Endothelial cell of umbilical vein (primary cell): ENCODE measurements around the gene TWIST2. TPM values are rescaled to one million over a fixed set of nuclear protein-coding genes. Genes with fewer than 3 reads are reported as not detected.

Experiments used
- BruUV-seq: library from RNA; stranded (reverse); fragments of 400-500 nt; replicated peaks from 2 replicates; lab custom pipeline; 2021; lab: Mats Ljungman, UMichigan
- CTCF ChIA-PET: fragments of 300-600, 350-600 bp; sonication (Branson Sonifier 250); formaldehyde crosslinking; loops from one replicate; lab custom pipeline; 2021; ENCODE audit warnings: antibody characterized with exemption, inconsistent platforms; lab: Charles Lee
- POLR2A ChIA-PET: fragments of 300-600, 350-600 bp; sonication (Branson Sonifier 250); formaldehyde crosslinking; loops from one replicate; lab custom pipeline; 2021; ENCODE audit warnings: antibody characterized with exemption, inconsistent platforms; lab: Charles Lee
- DNase-seq: peaks from one replicate; pipeline ENCODE4 v3.0.0-alpha.2; 2011; ENCODE audit warnings: low read depth, low spot score
- FAIRE-seq: peaks from 2 replicates; lab custom pipeline; 2011; peaks lifted over from hg19 to GRCh38; lab: Jason Lieb, UNC
- H2AFZ ChIP-seq: 2 replicates; pipeline ENCODE4 v1.6.0; 2012; ENCODE audit warnings: low read depth, low read length, control low read depth, inconsistent platforms
- H3K27ac ChIP-seq: 2 replicates; pipeline ENCODE4 v1.5.1; 2011; ENCODE audit warnings: low read depth, mild to moderate bottlenecking, control low read depth, low read length, moderate library complexity; ENCODE audit not compliant: insufficient read depth
- H3K27me3 ChIP-seq, 2 experiments: 2 replicates each; pipeline versions ENCODE4 v1.6.0 to v1.6.1; 2011; ENCODE audit warnings: low read length in 2 of 2, mixed read lengths in 1 of 2; ENCODE audit not compliant: control insufficient read depth in 2 of 2, insufficient read depth in 2 of 2
- H3K36me3 ChIP-seq, 2 experiments: 2 replicates in 1 of 2; 3 replicates in 1 of 2; pipeline ENCODE4 v1.5.1; 2011; ENCODE audit warnings: low read length in 2 of 2, mild to moderate bottlenecking in 1 of 2, moderate library complexity in 1 of 2; ENCODE audit not compliant: control insufficient read depth in 2 of 2, insufficient read depth in 2 of 2; ENCODE audit errors: extremely low read depth in 1 of 2
- H3K4me1 ChIP-seq: 3 replicates; pipeline ENCODE4 v1.5.1; 2011; ENCODE audit warnings: mild to moderate bottlenecking, low read length; ENCODE audit not compliant: control insufficient read depth, insufficient read depth; ENCODE audit errors: extremely low read depth
- H3K4me2 ChIP-seq: 2 replicates; pipeline ENCODE4 v1.6.1; 2011; ENCODE audit warnings: low read length, control low read depth, mixed read lengths; ENCODE audit not compliant: insufficient read depth
- H3K4me3 ChIP-seq, 3 experiments: fragments of 200-600 bp in 1 of 3; sonication (generic), shearing (Covaris generic) in 1 of 3; replicated peaks in 1 of 3; 2 replicates each; pipeline ENCODE4 v1.5.1; 2011 to 2016; ENCODE audit warnings: control low read depth in 3 of 3, low read length in 3 of 3, mild to moderate bottlenecking in 2 of 3, inconsistent platforms in 1 of 3, low read depth in 1 of 3, moderate library complexity in 1 of 3; ENCODE audit not compliant: insufficient read depth in 1 of 3
- H3K79me2 ChIP-seq: 2 replicates; pipeline ENCODE4 v1.6.0; 2012; ENCODE audit warnings: low read length, inconsistent platforms; ENCODE audit not compliant: control insufficient read depth, insufficient read depth
- H3K9ac ChIP-seq: replicated peaks from 2 replicates; pipeline ENCODE3; 2011; ENCODE audit warnings: low read length, control low read depth; ENCODE audit not compliant: insufficient read depth; ENCODE audit errors: extremely low read depth
- H3K9me1 ChIP-seq: replicated peaks from 3 replicates; pipeline ENCODE4 v1.6.0; 2011; ENCODE audit warnings: mild to moderate bottlenecking, low read length; ENCODE audit not compliant: control insufficient read depth, insufficient read depth; ENCODE audit errors: extremely low read depth
- H3K9me3 ChIP-seq: replicated peaks from 2 replicates; pipeline ENCODE4 v1.5.1; 2012; ENCODE audit warnings: low read length, inconsistent platforms; ENCODE audit not compliant: control insufficient read depth, insufficient read depth
- H4K20me1 ChIP-seq: replicated peaks from 2 replicates; pipeline ENCODE3; 2011; ENCODE audit warnings: mild to moderate bottlenecking, low read length; ENCODE audit not compliant: control insufficient read depth, insufficient read depth; ENCODE audit errors: extremely low read depth
- CTCF ChIP-seq, 2 donors: IDR thresholded peaks; 1 replicate in 1 of 2; 2 replicates in 1 of 2; pipeline ENCODE4 v1.5.1; 2011; ENCODE audit warnings: low read length in 2 of 2, mild to moderate bottlenecking in 2 of 2, moderate library complexity in 2 of 2, control low read depth in 1 of 2, inconsistent platforms in 1 of 2, low read depth in 1 of 2; ENCODE audit not compliant: insufficient read depth in 1 of 2; ENCODE audit errors: extremely low read depth in 1 of 2
- EZH2 ChIP-seq: IDR thresholded peaks from 2 replicates; pipeline ENCODE4 v1.6.1; 2012; ENCODE audit warnings: borderline replicate concordance, low read depth, mild to moderate bottlenecking, moderate library complexity, low read length, inconsistent platforms; ENCODE audit not compliant: severe bottlenecking
- FOS ChIP-seq: IDR thresholded peaks from 2 replicates; pipeline ENCODE4 v1.6.1; 2011; ENCODE audit warnings: mild to moderate bottlenecking, low read length, moderate library complexity, borderline replicate concordance; ENCODE audit not compliant: insufficient read depth
- GATA2 ChIP-seq: IDR thresholded peaks from 2 replicates; pipeline ENCODE4 v1.7.0; 2011; ENCODE audit warnings: low read depth, mild to moderate bottlenecking, moderate library complexity, mixed read lengths, low read length; ENCODE audit not compliant: insufficient read length, insufficient read depth
- MAX ChIP-seq: IDR thresholded peaks from 2 replicates; pipeline ENCODE4 v1.6.1; 2011; ENCODE audit not compliant: insufficient read depth, insufficient read length
- MYC ChIP-seq: IDR thresholded peaks from one replicate; pipeline ENCODE4 v1.6.1; 2011; ENCODE audit warnings: mild to moderate bottlenecking, low read depth, low read length
- POLR2A ChIP-seq: IDR thresholded peaks from 2 replicates; pipeline ENCODE4 v1.6.1; 2012; ENCODE audit warnings: low read depth, mild to moderate bottlenecking, control low read depth, low read length
- POLR2AphosphoS5 ChIP-seq: IDR thresholded peaks from 2 replicates; pipeline ENCODE4 v1.6.1; 2012; ENCODE audit warnings: low read depth, mild to moderate bottlenecking, control low read depth, low read length, moderate library complexity; ENCODE audit not compliant: insufficient read depth
- dilution Hi-C: fragments of 300-500 bp; cut with MboI; formaldehyde crosslinking; loops from one replicate; pipeline ENCODE4 v1.15.0; 2019; ENCODE audit warnings: low sequenced_read_pairs; ENCODE audit not compliant: extremely low pct_ligation_motif_present
- intact Hi-C: fragments of 100-400 bp; cut with micrococcal nuclease; formaldehyde crosslinking; loops from one replicate; pipeline ENCODE4 v1.10.0; 2022
- polyA plus RNA-seq, 4 experiments: library from polyadenylated mRNA; depleted of rRNA in 3 of 4; stranded (reverse) in 3 of 4; unstranded in 1 of 4; fragments of >200 nt; gene quantifications; 2 replicates each; pipeline versions ENCODE4 v1.2.1 to v1.2.3, GENCODE V29; 2011 to 2012; ENCODE audit warnings: missing spikeins in 1 of 4
- total RNA-seq: library from RNA; stranded (reverse); gene quantifications from 2 replicates; pipeline ENCODE4 v1.2.3, GENCODE V29; 2021

Gene TWIST2
- total and polyA plus RNA-seq, 2 donors (not counting 3 experiments of a cell fraction or from before 2014, with no cell fraction given) = 2.3 to 3.4 TPM

GRCh38 chr2:238868067-238868524 is 20.2 kb downstream of the TWIST2 start:
- Histone ChIP-seq H3K9ac (no peak overlapping the region), H2AFZ (no peak overlapping the region), H4K20me1 (no peaks in the 10 kb centered on the region), H3K27ac (no peak overlapping the region), H3K9me3 (no peaks in the 10 kb centered on the region), H3K9me1 (no peaks in the 10 kb centered on the region), H3K36me3 (no peaks in the 10 kb centered on the region), H3K4me3 (no peak overlapping the region), H3K79me2 (no peaks in the 10 kb centered on the region), H3K4me2 (no peak overlapping the region), H3K27me3 (no peaks in the 10 kb centered on the region), H3K4me1 (peaks cover 19% of the 10 kb centered on the region)
- dilution Hi-C loops (no loop called here), intact Hi-C loops (no loop called here)
- POLR2A ChIA-PET = no interaction called here
- CTCF ChIA-PET = no interaction called here
- no peak for DNase-seq
- no TSS peak for BruUV-seq
- FAIRE-seq = no peak
- TF ChIP-seq POLR2A (no peak), FOS (no peak), POLR2AphosphoS5 (no peak), MAX (no peak), MYC (no peak), EZH2 (no peak), CTCF (IDR thresholded peaks at IDR 0.05; ENCODE audit: extremely low read depth in 1 of 2, insufficient read depth in 1 of 2, low read depth in 1 of 2, low read length in 2 of 2) (no peak), GATA2 (no peak)
